Measurements from ENCODE around the gene TK1. TPM values are rescaled to one million over a fixed set of nuclear protein-coding genes. Genes with fewer than 3 reads are reported as not detected.

TK1 gene
- total RNA-seq, 2 experiments from 2014 or later: 121 to 136 TPM

DNA sequence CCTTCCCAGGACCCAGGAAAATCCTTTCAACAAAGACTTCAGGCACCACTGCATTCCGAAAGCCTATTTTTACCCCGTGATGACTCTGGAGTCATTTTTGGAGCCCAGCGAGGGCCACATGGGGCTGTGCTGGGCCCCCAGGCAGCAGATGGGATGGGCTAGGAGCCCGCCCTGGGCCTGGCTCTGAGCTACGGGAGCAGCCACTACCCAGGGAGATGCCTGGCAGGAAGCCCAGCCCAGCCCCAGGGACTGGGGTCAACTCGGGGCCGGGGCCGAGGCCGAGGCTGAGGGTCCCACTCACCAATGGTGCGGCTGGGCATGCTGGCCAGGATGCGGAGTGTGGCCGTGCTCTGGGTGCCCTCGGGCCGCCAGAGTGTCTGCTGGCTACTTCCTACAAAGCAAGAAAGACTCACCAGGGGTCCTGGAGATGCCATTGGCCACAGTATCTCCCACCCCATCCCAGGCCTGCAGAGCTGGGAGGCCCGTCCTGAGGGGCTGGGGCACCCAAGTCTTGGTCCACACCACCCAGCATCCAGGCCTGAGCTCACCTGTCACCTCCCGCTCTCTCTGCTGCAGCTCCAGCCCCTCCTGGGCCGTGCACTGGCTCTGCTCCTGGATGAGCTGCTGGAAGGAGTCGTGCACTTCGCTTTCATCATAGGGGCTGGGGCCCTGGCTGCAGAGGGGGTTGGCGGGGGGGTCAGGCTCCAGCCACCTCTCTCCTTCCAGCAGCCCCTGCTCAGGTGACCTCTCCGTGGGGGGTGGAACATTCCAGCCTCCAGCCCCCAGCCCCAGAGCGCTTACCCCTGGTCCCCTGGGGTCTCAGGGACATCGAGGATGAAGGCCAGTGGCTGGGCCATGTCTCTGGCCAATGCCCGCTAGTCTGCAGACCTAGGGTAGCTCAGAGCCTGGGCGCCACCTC lies 60.6 kb downstream of the TK1 start:
- H3K9me3 Mint-ChIP-seq: no peaks in the 10 kb centered on the region
- no peaks in the 10 kb centered on the region for H3K27me3 Mint-ChIP-seq
- peak overlapping the region; percentile 88 for H3K4me3 Mint-ChIP-seq
- CTCF ChIA-PET: interaction anchor here (2.0 to 10.2 kb wide), 2 partner anchors 10 to 12 kb away, joined by 7 to 118 read pairs; no protein-coding TSS in a partner anchor
- POLR2A ChIA-PET: no interaction called here
- H3K36me3 Mint-ChIP-seq (ENCODE audit: low read depth): peaks cover 56% of the 10 kb centered on the region
- H3K27ac Mint-ChIP-seq: peak overlapping the region; percentile 86
- H3K4me1 Mint-ChIP-seq: peaks cover 62% of the 10 kb centered on the region
- DNase-seq: no peak

DNA sequence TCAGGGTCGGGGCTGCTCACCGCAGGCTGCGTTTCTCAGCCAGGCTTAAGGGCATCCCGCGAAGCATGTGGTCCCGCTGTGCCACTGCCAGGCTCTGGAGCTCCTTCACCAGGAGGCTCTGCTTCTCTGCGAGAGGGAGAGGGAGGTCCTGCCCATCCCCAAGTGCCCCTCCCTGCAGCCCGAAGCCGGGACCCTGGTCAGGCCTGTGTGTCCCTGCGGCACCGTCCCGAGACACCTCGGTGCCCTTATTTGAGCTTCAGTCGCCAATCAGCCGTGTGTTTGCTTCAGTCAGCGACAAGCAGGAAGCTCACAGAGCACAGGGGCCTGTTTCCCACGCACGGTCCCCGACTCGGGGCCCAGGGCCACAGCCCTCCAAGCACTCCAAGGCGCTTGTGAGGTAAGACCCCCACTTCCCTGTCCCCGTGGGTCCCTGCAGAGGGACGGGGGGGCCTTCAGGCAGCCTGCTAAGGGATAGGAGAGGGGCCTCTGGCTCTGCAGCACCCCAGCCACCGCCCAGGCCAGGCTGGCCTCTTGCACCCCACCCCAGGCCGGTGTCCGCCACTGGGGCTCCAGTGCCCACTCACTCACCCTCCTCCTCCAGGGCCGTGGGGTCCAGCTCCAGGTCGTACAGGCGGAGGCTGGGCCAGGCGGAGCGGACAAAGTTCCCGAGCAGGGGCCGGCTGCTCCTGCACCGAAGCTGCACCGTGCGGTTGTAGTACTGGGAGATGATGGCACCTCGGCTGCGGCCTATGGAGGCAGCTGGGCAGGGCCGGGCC lies 61.5 kb downstream of the TK1 start:
- H3K36me3 Mint-ChIP-seq (ENCODE audit: low read depth): peaks cover 57% of the 10 kb centered on the region
- CTCF ChIA-PET: interaction anchor here (0.6 to 10.2 kb wide), 6 partner anchors 11 to 1314 kb away, joined by 3 to 118 read pairs (median 4); no protein-coding TSS in a partner anchor
- H3K27ac Mint-ChIP-seq: peak overlapping the region; percentile 46

DNA sequence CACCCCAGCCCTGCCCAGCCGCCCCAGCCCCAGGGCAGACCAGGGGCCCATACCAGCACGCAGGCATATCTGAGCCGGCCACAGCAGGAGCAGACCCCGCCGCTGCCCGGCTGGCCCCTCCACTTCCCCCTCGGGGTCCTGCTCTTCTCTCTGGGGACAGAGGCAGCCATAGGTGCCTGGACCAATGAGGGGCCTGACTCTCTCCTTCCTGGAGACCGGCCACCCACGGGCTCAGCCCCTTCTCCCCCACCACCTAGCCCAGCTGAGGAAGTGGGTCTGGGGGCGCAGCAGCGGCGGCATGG lies 62.1 kb downstream of the TK1 start:
- Mint-ChIP-seq H3K27me3 (no peaks in the 10 kb centered on the region), H3K27ac (peak overlapping the region; percentile 46), H3K9me3 (no peaks in the 10 kb centered on the region), H3K4me3 (peak overlapping the region; percentile 88), H3K36me3 (ENCODE audit: low read depth) (peaks cover 58% of the 10 kb centered on the region), H3K4me1 (peaks cover 68% of the 10 kb centered on the region)
- DNase-seq: no peak
- ChIA-PET POLR2A (interaction anchor here (0.5 to 1.0 kb wide), 3 partner anchors 9 to 134 kb away, joined by 3 to 4 read pairs (median 3); no protein-coding TSS in a partner anchor), CTCF (interaction anchor here (0.8 to 10.2 kb wide), 5 partner anchors 11 to 40 kb away, joined by 3 to 118 read pairs (median 5); no protein-coding TSS in a partner anchor)

More for the DNA sequence above, 61.5 kb downstream of the TK1 start:
- no peaks in the 10 kb centered on the region for H3K27me3 Mint-ChIP-seq
- H3K4me3 Mint-ChIP-seq: peak overlapping the region; percentile 88
- peak; percentile 52 for DNase-seq
- POLR2A ChIA-PET: interaction anchor here (0.5 to 1.0 kb wide), 4 partner anchors 10 to 133 kb away, joined by 3 to 4 read pairs (median 4); no protein-coding TSS in a partner anchor
- H3K4me1 Mint-ChIP-seq: peaks cover 70% of the 10 kb centered on the region
- no peaks in the 10 kb centered on the region for H3K9me3 Mint-ChIP-seq

Other genes with a start within 250 kb of the TK1 start
- 10 to 100 TPM; 40.2 to 41.8 TPM for gene TNRC6C, start 228.3 kb downstream of the TK1 start, total RNA-seq
- 100 to 1,000 TPM; 414 to 438 TPM for gene TMC6, start 58.3 kb downstream of the TK1 start, total RNA-seq
- gene TMC8, start 56.3 kb downstream of the TK1 start, total RNA-seq: 100 to 1,000 TPM; 331 to 364 TPM
- gene C17orf99, start 40.7 kb downstream of the TK1 start, total RNA-seq: not detected
- 10 to 100 TPM; 49.7 to 57.6 TPM for gene SYNGR2, start 18.5 kb downstream of the TK1 start, total RNA-seq
- 10 to 100 TPM; 16.8 to 17.0 TPM for gene AFMID, start 310 bp upstream of the TK1 start, total RNA-seq
- 100 to 1,000 TPM; 113 to 117 TPM for gene BIRC5, start 27.2 kb upstream of the TK1 start, total RNA-seq
- gene TMEM235, start 44.6 kb upstream of the TK1 start, total RNA-seq: not detected
- 10 to 100 TPM; 22.2 to 24.4 TPM for gene SOCS3, start 173.0 kb upstream of the TK1 start, total RNA-seq
- 10 to 100 TPM; 71.1 to 78.3 TPM for gene PGS1, start 191.6 kb upstream of the TK1 start, total RNA-seq

Measured in activated CD4-positive, alpha-beta T cell treated with anti-CD3 and anti-CD28 coated beads, Interleukin-2, amount 10 ng/mL, durations not matched to agents 7 days and 5 days (primary cell).